ENCODE data around the gene AFG1L. TPM values are rescaled to one million over a fixed set of nuclear protein-coding genes. Genes with fewer than 3 reads are reported as not detected.

The AFG1L gene
- total RNA-seq, 1 donor = 4.0 TPM

DNA sequence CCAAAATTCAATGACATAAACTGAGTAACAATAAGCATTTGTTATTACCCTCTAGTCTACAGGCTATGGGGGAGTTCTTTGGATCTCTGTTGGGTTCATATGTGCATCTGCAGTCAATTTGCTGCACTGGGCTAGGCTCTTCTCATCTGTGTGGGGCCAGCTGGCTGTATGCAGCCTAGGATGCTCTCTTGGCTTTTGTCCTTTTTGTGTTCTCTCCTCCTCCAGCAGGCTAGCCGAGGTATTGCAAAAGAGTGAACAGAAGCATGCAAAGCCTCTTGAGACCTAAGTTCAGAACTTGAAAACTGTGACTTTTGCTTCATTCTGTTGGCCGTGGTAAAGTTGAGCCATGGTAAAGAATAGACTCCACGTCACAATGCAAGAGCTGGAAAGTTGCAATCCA, 203.0 kb downstream of the AFG1L start:
- Histone ChIP-seq H4K20me1 (ENCODE audit: insufficient read depth, low read length) (no peaks in the 10 kb centered on the region), H3K4me3 (ENCODE audit: insufficient read depth, low read length) (no peak overlapping the region), H3K79me2 (ENCODE audit: insufficient read depth, low read length) (no peaks in the 10 kb centered on the region), H2AFZ (ENCODE audit: low read length) (no peak overlapping the region), H3K27me3 (ENCODE audit: insufficient read depth, low read length) (no peaks in the 10 kb centered on the region), H3K36me3 (ENCODE audit: insufficient read depth, low read length) (no peaks in the 10 kb centered on the region), H3K9me3 (ENCODE audit: low read depth, low read length) (no peaks in the 10 kb centered on the region), H3K4me2 (ENCODE audit: insufficient read depth, low read length) (no peak overlapping the region), H3K27ac (ENCODE audit: low read depth, low read length) (no peak overlapping the region), H3K4me1 (ENCODE audit: insufficient read depth, low read length) (no peaks in the 10 kb centered on the region)
- DNase-seq (ENCODE audit: insufficient read length, low spot score, missing footprints) = peak; percentile 60
- TF ChIP-seq, protein P1, sequence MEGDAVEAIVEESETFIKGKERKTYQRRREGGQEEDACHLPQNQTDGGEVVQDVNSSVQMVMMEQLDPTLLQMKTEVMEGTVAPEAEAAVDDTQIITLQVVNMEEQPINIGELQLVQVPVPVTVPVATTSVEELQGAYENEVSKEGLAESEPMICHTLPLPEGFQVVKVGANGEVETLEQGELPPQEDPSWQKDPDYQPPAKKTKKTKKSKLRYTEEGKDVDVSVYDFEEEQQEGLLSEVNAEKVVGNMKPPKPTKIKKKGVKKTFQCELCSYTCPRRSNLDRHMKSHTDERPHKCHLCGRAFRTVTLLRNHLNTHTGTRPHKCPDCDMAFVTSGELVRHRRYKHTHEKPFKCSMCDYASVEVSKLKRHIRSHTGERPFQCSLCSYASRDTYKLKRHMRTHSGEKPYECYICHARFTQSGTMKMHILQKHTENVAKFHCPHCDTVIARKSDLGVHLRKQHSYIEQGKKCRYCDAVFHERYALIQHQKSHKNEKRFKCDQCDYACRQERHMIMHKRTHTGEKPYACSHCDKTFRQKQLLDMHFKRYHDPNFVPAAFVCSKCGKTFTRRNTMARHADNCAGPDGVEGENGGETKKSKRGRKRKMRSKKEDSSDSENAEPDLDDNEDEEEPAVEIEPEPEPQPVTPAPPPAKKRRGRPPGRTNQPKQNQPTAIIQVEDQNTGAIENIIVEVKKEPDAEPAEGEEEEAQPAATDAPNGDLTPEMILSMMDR (IDR thresholded peaks at IDR 0.05; ENCODE audit: extremely low read depth, low read depth, low read length) = peak; percentile 59

DNA sequence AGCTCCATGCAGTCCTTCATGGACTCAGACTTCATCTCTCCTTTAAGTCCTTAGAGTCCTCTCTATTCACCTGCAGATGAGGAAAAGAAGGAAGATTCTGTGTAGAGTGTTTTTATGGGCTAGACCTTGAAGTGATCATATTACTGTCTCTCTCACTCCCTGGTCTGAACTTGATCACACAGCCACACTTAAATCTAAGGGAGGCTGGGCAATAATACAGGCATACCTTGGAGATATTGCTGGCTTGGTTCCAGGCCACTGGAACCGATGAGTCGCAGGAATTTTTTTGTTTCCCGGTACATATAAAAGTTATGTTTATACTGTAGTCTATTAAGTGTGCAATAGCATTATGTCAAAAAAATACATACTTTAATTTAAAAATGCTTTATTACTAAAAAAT, 206.7 kb downstream of the AFG1L start:
- Histone ChIP-seq H3K4me2 (ENCODE audit: insufficient read depth, low read length) (no peak overlapping the region), H3K4me1 (ENCODE audit: insufficient read depth, low read length) (no peaks in the 10 kb centered on the region), H3K27ac (ENCODE audit: low read depth, low read length) (no peak overlapping the region), H3K9me3 (ENCODE audit: low read depth, low read length) (no peaks in the 10 kb centered on the region), H3K4me3 (ENCODE audit: insufficient read depth, low read length) (no peak overlapping the region), H3K36me3 (ENCODE audit: insufficient read depth, low read length) (no peaks in the 10 kb centered on the region), H4K20me1 (ENCODE audit: insufficient read depth, low read length) (no peaks in the 10 kb centered on the region), H3K79me2 (ENCODE audit: insufficient read depth, low read length) (no peaks in the 10 kb centered on the region), H2AFZ (ENCODE audit: low read length) (no peak overlapping the region), H3K27me3 (ENCODE audit: insufficient read depth, low read length) (no peaks in the 10 kb centered on the region)
- peak; percentile 0 for DNase-seq (ENCODE audit: insufficient read length, low spot score, missing footprints)
- TF ChIP-seq, protein P1 (IDR thresholded peaks at IDR 0.05; ENCODE audit: extremely low read depth, low read depth, low read length) = no peak

DNA sequence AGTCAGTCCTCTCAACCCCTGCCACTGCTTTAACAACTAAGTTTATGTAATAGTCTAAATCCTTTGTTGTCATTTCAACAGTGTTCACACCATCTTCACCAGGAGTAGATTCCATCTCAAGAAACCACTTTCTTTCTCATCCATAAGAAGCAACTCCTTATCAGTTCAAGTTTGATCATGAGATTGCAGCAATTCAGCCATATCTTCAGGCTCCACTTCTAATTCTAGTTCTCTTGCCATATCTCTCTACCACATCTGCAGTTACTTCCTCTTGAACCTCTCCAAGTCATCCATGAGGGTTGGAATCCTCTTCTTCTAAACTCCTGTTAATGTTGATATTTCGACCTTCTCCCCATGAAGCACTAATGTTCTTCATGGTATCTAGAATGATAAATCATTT, 208.0 kb downstream of the AFG1L start:
- no peaks in the 10 kb centered on the region for H3K27me3 ChIP-seq (ENCODE audit: insufficient read depth, low read length)
- H3K4me2 ChIP-seq (ENCODE audit: insufficient read depth, low read length) = no peak overlapping the region
- no peaks in the 10 kb centered on the region for H3K79me2 ChIP-seq (ENCODE audit: insufficient read depth, low read length)
- no peak overlapping the region for H3K27ac ChIP-seq (ENCODE audit: low read depth, low read length)
- H3K4me1 ChIP-seq (ENCODE audit: insufficient read depth, low read length) = no peaks in the 10 kb centered on the region
- no peak overlapping the region for H2AFZ ChIP-seq (ENCODE audit: low read length)
- TF ChIP-seq, protein P1 (IDR thresholded peaks at IDR 0.05; ENCODE audit: extremely low read depth, low read depth, low read length) = no peak
- DNase-seq (ENCODE audit: insufficient read length, low spot score, missing footprints) = no peak
- H4K20me1 ChIP-seq (ENCODE audit: insufficient read depth, low read length) = no peaks in the 10 kb centered on the region
- H3K9me3 ChIP-seq (ENCODE audit: low read depth, low read length) = no peaks in the 10 kb centered on the region
- no peak overlapping the region for H3K4me3 ChIP-seq (ENCODE audit: insufficient read depth, low read length)
- H3K36me3 ChIP-seq (ENCODE audit: insufficient read depth, low read length) = no peaks in the 10 kb centered on the region

DNA sequence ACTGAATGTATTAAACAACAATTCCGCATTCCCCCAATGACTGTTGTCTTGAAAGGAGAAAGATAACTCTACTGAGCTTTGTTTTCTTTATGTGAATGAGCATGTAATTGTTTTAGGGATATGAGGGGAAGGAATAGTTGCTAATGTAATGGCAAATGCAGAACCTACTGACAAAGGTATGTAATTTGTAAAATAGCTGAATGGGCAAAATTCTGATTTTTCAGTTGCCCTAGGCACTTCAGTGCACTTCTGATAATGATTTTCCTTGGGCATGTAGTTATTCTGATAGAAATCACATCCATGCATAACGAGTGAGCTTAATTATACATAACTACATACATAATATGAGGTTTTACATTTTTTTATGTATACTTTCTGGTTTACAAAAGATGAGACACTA, 212.5 kb downstream of the AFG1L start:
- Histone ChIP-seq H3K4me1 (ENCODE audit: insufficient read depth, low read length) (no peaks in the 10 kb centered on the region), H4K20me1 (ENCODE audit: insufficient read depth, low read length) (no peaks in the 10 kb centered on the region), H3K36me3 (ENCODE audit: insufficient read depth, low read length) (no peaks in the 10 kb centered on the region), H3K27ac (ENCODE audit: low read depth, low read length) (no peak overlapping the region), H2AFZ (ENCODE audit: low read length) (no peak overlapping the region), H3K9me3 (ENCODE audit: low read depth, low read length) (no peaks in the 10 kb centered on the region), H3K4me2 (ENCODE audit: insufficient read depth, low read length) (no peak overlapping the region), H3K27me3 (ENCODE audit: insufficient read depth, low read length) (no peaks in the 10 kb centered on the region), H3K79me2 (ENCODE audit: insufficient read depth, low read length) (no peaks in the 10 kb centered on the region), H3K4me3 (ENCODE audit: insufficient read depth, low read length) (no peak overlapping the region)
- peak; percentile 3 for DNase-seq (ENCODE audit: insufficient read length, low spot score, missing footprints)
- TF ChIP-seq, protein P1 (IDR thresholded peaks at IDR 0.05; ENCODE audit: extremely low read depth, low read depth, low read length) = no peak
